ENCODE measurements around the gene NTM.

DNA sequence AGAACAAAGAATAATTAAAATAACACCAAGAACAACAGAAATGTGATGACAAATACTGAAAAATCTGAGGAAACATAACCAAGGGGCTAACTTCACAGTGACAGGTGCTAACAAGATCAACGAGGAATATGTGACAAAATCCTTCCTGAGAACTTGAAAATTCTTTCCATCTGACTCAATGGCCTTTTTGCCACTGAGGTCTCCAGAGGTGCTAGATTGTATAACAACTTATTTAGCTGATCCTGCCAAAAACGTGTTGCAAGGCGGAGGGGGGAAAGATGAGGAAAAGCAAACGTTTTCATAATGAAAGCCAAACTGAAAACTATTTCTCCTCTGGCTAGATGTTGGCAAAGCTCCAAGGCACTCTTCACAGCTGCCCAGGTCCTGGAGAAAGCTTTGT lies 364.5 kb downstream of the NTM start:
- TF ChIP-seq, protein P1, sequence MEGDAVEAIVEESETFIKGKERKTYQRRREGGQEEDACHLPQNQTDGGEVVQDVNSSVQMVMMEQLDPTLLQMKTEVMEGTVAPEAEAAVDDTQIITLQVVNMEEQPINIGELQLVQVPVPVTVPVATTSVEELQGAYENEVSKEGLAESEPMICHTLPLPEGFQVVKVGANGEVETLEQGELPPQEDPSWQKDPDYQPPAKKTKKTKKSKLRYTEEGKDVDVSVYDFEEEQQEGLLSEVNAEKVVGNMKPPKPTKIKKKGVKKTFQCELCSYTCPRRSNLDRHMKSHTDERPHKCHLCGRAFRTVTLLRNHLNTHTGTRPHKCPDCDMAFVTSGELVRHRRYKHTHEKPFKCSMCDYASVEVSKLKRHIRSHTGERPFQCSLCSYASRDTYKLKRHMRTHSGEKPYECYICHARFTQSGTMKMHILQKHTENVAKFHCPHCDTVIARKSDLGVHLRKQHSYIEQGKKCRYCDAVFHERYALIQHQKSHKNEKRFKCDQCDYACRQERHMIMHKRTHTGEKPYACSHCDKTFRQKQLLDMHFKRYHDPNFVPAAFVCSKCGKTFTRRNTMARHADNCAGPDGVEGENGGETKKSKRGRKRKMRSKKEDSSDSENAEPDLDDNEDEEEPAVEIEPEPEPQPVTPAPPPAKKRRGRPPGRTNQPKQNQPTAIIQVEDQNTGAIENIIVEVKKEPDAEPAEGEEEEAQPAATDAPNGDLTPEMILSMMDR (IDR thresholded peaks at IDR 0.05; ENCODE audit: insufficient read depth, low read length): no peak
- TF ChIP-seq, protein P2, sequence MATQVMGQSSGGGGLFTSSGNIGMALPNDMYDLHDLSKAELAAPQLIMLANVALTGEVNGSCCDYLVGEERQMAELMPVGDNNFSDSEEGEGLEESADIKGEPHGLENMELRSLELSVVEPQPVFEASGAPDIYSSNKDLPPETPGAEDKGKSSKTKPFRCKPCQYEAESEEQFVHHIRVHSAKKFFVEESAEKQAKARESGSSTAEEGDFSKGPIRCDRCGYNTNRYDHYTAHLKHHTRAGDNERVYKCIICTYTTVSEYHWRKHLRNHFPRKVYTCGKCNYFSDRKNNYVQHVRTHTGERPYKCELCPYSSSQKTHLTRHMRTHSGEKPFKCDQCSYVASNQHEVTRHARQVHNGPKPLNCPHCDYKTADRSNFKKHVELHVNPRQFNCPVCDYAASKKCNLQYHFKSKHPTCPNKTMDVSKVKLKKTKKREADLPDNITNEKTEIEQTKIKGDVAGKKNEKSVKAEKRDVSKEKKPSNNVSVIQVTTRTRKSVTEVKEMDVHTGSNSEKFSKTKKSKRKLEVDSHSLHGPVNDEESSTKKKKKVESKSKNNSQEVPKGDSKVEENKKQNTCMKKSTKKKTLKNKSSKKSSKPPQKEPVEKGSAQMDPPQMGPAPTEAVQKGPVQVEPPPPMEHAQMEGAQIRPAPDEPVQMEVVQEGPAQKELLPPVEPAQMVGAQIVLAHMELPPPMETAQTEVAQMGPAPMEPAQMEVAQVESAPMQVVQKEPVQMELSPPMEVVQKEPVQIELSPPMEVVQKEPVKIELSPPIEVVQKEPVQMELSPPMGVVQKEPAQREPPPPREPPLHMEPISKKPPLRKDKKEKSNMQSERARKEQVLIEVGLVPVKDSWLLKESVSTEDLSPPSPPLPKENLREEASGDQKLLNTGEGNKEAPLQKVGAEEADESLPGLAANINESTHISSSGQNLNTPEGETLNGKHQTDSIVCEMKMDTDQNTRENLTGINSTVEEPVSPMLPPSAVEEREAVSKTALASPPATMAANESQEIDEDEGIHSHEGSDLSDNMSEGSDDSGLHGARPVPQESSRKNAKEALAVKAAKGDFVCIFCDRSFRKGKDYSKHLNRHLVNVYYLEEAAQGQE (IDR thresholded peaks at IDR 0.05; ENCODE audit: insufficient replicate concordance, low read depth): no peak
